H1 (cell line): ENCODE measurements around the gene C19orf12. TPM values are rescaled to one million over a fixed set of nuclear protein-coding genes. Genes with fewer than 3 reads are reported as not detected.

ENCODE experiments used
- BACH1 ChIP-seq: IDR thresholded peaks from 2 replicates; pipeline ENCODE4 v1.6.1; 2012; ENCODE audit warnings: low read length, improper control_type of control experiment
- JUN ChIP-seq: IDR thresholded peaks from 2 replicates; pipeline ENCODE4 v1.6.1; 2011; ENCODE audit warnings: low read depth, mild to moderate bottlenecking, improper control_type of control experiment, low read length
- NRF1 ChIP-seq: IDR thresholded peaks from 2 replicates; pipeline ENCODE4 v1.6.1; 2011; ENCODE audit warnings: mild to moderate bottlenecking, low read depth, low read length, improper control_type of control experiment
- POU5F1 ChIP-seq: IDR thresholded peaks from 2 replicates; pipeline ENCODE4 v1.6.1; 2011; ENCODE audit warnings: low read depth, mild to moderate bottlenecking, low read length, moderate library complexity
- RXRA ChIP-seq: IDR thresholded peaks from 2 replicates; pipeline ENCODE4 v1.6.1; 2011; ENCODE audit warnings: low read depth, mild to moderate bottlenecking, low read length, moderate library complexity; ENCODE audit not compliant: insufficient read depth
- SIN3A ChIP-seq, 2 experiments: IDR thresholded peaks in 1 of 2; conservative IDR thresholded peaks in 1 of 2; 2 replicates each; pipeline ENCODE4 v1.6.1; 2011 to 2012; ENCODE audit warnings: low read length in 2 of 2, improper control_type of control experiment in 1 of 2, low read depth in 1 of 2, mild to moderate bottlenecking in 1 of 2
- TAF1 ChIP-seq: IDR thresholded peaks from 2 replicates; pipeline ENCODE4 v1.6.1; 2011; ENCODE audit warnings: mild to moderate bottlenecking, low read depth, low read length
- polyA plus RNA-seq, 7 experiments: library from polyadenylated mRNA; depleted of rRNA in 3 of 7; stranded (reverse) in 5 of 7; unstranded in 2 of 7; fragments of >200 nt in 5 of 7; fragments of 200-250 nt in 2 of 7; gene quantifications; 1 replicate in 5 of 7; 2 replicates in 1 of 7; 4 replicates in 1 of 7; pipeline versions ENCODE4 v1.2.1 to v1.2.3, GENCODE V29; 2011 to 2013; ENCODE audit warnings: missing spikeins in 2 of 7, mixed read lengths in 2 of 7
- total RNA-seq: library from RNA; stranded (reverse); fragmentation: NEBNext Ultra II Directional; extraction: Animal tissue kit (Norgen Biotek cat#: 25700); gene quantifications from 2 replicates; pipeline ENCODE4 v1.2.1, GENCODE V29; 2021
- TF ChIP-seq, protein P1 (sequence below): fragments of 300-600 bp; sonication (generic); IDR thresholded peaks from 2 replicates; pipeline ENCODE4 v1.7.1; 2012; ENCODE audit warnings: low read length, moderate library complexity, mild to moderate bottlenecking, inconsistent platforms; ENCODE audit not compliant: insufficient replicate concordance

The C19orf12 gene
- total and polyA plus RNA-seq, 2 of the 8 experiments (the other 6 are each of a cell fraction or from before 2014, with no cell fraction given): 10.7 to 11.9 TPM

GRCh38 chr19:29748996-29749849, 34.2 kb upstream of the C19orf12 start (continued):
- TF ChIP-seq, protein P1, sequence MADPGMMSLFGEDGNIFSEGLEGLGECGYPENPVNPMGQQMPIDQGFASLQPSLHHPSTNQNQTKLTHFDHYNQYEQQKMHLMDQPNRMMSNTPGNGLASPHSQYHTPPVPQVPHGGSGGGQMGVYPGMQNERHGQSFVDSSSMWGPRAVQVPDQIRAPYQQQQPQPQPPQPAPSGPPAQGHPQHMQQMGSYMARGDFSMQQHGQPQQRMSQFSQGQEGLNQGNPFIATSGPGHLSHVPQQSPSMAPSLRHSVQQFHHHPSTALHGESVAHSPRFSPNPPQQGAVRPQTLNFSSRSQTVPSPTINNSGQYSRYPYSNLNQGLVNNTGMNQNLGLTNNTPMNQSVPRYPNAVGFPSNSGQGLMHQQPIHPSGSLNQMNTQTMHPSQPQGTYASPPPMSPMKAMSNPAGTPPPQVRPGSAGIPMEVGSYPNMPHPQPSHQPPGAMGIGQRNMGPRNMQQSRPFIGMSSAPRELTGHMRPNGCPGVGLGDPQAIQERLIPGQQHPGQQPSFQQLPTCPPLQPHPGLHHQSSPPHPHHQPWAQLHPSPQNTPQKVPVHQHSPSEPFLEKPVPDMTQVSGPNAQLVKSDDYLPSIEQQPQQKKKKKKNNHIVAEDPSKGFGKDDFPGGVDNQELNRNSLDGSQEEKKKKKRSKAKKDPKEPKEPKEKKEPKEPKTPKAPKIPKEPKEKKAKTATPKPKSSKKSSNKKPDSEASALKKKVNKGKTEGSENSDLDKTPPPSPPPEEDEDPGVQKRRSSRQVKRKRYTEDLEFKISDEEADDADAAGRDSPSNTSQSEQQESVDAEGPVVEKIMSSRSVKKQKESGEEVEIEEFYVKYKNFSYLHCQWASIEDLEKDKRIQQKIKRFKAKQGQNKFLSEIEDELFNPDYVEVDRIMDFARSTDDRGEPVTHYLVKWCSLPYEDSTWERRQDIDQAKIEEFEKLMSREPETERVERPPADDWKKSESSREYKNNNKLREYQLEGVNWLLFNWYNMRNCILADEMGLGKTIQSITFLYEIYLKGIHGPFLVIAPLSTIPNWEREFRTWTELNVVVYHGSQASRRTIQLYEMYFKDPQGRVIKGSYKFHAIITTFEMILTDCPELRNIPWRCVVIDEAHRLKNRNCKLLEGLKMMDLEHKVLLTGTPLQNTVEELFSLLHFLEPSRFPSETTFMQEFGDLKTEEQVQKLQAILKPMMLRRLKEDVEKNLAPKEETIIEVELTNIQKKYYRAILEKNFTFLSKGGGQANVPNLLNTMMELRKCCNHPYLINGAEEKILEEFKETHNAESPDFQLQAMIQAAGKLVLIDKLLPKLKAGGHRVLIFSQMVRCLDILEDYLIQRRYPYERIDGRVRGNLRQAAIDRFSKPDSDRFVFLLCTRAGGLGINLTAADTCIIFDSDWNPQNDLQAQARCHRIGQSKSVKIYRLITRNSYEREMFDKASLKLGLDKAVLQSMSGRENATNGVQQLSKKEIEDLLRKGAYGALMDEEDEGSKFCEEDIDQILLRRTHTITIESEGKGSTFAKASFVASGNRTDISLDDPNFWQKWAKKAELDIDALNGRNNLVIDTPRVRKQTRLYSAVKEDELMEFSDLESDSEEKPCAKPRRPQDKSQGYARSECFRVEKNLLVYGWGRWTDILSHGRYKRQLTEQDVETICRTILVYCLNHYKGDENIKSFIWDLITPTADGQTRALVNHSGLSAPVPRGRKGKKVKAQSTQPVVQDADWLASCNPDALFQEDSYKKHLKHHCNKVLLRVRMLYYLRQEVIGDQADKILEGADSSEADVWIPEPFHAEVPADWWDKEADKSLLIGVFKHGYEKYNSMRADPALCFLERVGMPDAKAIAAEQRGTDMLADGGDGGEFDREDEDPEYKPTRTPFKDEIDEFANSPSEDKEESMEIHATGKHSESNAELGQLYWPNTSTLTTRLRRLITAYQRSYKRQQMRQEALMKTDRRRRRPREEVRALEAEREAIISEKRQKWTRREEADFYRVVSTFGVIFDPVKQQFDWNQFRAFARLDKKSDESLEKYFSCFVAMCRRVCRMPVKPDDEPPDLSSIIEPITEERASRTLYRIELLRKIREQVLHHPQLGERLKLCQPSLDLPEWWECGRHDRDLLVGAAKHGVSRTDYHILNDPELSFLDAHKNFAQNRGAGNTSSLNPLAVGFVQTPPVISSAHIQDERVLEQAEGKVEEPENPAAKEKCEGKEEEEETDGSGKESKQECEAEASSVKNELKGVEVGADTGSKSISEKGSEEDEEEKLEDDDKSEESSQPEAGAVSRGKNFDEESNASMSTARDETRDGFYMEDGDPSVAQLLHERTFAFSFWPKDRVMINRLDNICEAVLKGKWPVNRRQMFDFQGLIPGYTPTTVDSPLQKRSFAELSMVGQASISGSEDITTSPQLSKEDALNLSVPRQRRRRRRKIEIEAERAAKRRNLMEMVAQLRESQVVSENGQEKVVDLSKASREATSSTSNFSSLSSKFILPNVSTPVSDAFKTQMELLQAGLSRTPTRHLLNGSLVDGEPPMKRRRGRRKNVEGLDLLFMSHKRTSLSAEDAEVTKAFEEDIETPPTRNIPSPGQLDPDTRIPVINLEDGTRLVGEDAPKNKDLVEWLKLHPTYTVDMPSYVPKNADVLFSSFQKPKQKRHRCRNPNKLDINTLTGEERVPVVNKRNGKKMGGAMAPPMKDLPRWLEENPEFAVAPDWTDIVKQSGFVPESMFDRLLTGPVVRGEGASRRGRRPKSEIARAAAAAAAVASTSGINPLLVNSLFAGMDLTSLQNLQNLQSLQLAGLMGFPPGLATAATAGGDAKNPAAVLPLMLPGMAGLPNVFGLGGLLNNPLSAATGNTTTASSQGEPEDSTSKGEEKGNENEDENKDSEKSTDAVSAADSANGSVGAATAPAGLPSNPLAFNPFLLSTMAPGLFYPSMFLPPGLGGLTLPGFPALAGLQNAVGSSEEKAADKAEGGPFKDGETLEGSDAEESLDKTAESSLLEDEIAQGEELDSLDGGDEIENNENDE: no peak
- TF ChIP-seq JUN (no peak), POU5F1 (no peak), RXRA (no peak), BACH1 (no peak), SIN3A (conservative IDR thresholded peaks at IDR 0.05 in 1 of 2, IDR thresholded peaks at IDR 0.05 in 1 of 2; ENCODE audit: low read depth in 1 of 2, low read length in 2 of 2) (no peak), NRF1 (no peak), TAF1 (no peak)
